Activated T-cell treated with anti-CD3 and anti-CD28 coated beads, Interleukin-2, amount 50 U/mL, for 72 hours (primary cell): ENCODE data around the gene CCL11. TPM values are rescaled to one million over a fixed set of nuclear protein-coding genes. Genes with fewer than 3 reads are reported as not detected.
A peak's percentile ranks its signal among the peaks of the same experiment; 100 is the strongest.

Experiments used
- ATAC-seq, 2 donors: fragments of 150-1000 bp; cut with Tn5 transposase; replicated peaks in 1 of 2; 2 replicates each; pipeline ENCODE4 v1.10.0; 2021; ENCODE audit warnings: moderate library complexity in 2 of 2, mild to moderate bottlenecking in 1 of 2
- DNase-seq, 2 donors: peaks; one replicate each; pipeline ENCODE4 v3.0.0; 2021 to 2022; ENCODE audit warnings: mixed read lengths in 1 of 2
- H3K27ac Mint-ChIP-seq: one replicate; pipeline ENCODE4 v1.8.0; 2022; ENCODE audit warnings: mild to moderate bottlenecking, moderate library complexity, mixed read lengths
- H3K27me3 Mint-ChIP-seq: one replicate; pipeline ENCODE4 v1.8.0; 2022; ENCODE audit warnings: low read depth, mixed read lengths
- H3K36me3 Mint-ChIP-seq, 2 donors: one replicate each; pipeline ENCODE4 v1.8.0; 2022; ENCODE audit warnings: mixed read lengths in 2 of 2, mild to moderate bottlenecking in 1 of 2; ENCODE audit not compliant: insufficient read depth in 2 of 2
- H3K4me1 Mint-ChIP-seq: one replicate; pipeline ENCODE4 v1.8.0; 2022; ENCODE audit warnings: low read depth, mixed read lengths
- H3K4me3 Mint-ChIP-seq, 2 donors: one replicate each; pipeline ENCODE4 v1.8.0; 2022; ENCODE audit warnings: mild to moderate bottlenecking in 2 of 2, mixed read lengths in 2 of 2, moderate library complexity in 2 of 2
- H3K9me3 Mint-ChIP-seq, 2 donors: one replicate each; pipeline ENCODE4 v1.8.0; 2022; ENCODE audit warnings: mixed read lengths in 2 of 2
- total RNA-seq, 2 donors: library from RNA; stranded (reverse); gene quantifications; one replicate each; pipeline ENCODE4 v1.2.3, GENCODE V29; 2022

CCL11 gene
- total RNA-seq, 2 donors from 2014 or later: not detected

DNA sequence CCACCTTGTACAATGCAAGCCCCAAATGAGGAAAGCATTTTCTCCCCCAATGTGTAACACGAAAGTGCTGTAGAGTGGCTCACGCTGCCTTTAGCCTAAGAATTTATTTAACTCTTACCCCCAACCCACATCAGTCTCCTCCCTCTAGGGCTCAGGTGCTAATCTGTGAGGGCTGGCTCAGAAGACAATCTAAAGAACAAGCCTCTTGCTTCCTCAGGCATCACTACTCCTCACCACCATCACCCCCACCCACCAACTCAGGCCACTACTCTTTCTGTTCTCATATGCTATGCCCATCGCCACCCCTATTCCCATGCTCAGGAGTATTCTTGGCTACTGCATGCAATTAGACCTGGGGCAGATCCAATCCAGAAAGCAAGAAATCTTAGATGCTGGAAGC lies 34.4 kb upstream of the CCL11 start:
- Mint-ChIP-seq H3K4me1 (peaks cover 5% of the 10 kb centered on the region), H3K4me3 (no peak overlapping the region), H3K9me3 (no peaks in the 10 kb centered on the region), H3K27ac (no peak overlapping the region), H3K36me3 (no peaks in the 10 kb centered on the region), H3K27me3 (peaks cover 45% of the 10 kb centered on the region)
- ATAC-seq (no peak), DNase-seq (no peak)

DNA sequence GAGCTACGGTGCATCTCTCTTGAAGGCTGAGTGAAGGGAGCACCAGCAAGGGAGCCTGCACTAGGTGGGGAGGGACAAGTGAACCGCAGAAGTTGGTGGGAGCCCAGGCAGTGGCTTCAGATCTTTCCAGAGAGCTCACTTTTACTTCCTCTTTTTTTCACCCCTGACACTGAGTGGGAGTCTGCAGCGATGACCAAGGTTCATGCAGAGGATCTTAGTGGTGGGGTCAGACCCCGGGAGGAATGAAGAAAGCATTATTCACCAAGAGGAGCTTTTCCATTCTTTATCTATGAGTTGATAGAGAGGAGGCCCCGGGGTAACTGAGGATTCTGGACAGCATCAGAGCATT lies 33.5 kb upstream of the CCL11 start:
- no peak overlapping the region for H3K27ac Mint-ChIP-seq
- H3K4me1 Mint-ChIP-seq: peaks cover 5% of the 10 kb centered on the region
- no peak overlapping the region for H3K4me3 Mint-ChIP-seq
- no peaks in the 10 kb centered on the region for H3K9me3 Mint-ChIP-seq
- peaks cover 51% of the 10 kb centered on the region for H3K27me3 Mint-ChIP-seq
- DNase-seq: no peak
- ATAC-seq: no peak
- no peaks in the 10 kb centered on the region for H3K36me3 Mint-ChIP-seq

DNA sequence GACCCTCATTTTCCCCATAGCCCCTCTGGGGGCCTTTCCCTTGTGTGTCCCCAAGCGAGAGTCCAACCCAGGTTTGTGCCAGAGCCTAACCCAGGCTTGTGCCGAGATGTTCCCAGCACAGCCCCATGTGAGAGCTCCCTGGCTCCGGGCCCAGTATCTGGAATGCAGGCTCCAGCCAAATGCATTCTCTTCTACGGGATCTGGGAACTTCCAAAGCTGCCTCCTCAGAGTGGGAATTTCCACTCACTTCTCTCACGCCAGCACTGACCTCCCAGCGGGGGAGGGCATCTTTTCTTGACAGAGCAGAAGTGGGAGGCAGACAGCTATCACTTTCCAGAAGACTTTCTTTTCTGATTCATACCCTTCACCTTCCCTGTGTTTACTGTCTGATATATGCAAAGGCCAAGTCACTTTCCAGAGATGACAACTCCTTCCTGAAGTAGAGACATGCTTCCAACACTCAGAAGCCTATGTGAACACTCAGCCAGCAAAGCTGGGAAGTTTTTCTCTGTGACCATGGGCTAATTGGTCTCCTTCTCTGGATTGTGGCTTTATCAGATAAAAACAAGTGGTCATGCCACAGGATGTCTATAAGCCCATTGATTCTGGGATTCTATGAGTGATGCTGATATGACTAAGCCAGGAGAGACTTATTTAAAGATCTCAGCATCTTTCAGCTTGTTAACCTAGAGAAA lies 33.0 kb upstream of the CCL11 start:
- Mint-ChIP-seq H3K27ac (no peak overlapping the region), H3K4me1 (peaks cover 5% of the 10 kb centered on the region), H3K36me3 (no peaks in the 10 kb centered on the region), H3K4me3 (no peak overlapping the region), H3K27me3 (peaks cover 56% of the 10 kb centered on the region), H3K9me3 (no peaks in the 10 kb centered on the region)
- ATAC-seq: peak; percentile 22 to 59
- no peak for DNase-seq

DNA sequence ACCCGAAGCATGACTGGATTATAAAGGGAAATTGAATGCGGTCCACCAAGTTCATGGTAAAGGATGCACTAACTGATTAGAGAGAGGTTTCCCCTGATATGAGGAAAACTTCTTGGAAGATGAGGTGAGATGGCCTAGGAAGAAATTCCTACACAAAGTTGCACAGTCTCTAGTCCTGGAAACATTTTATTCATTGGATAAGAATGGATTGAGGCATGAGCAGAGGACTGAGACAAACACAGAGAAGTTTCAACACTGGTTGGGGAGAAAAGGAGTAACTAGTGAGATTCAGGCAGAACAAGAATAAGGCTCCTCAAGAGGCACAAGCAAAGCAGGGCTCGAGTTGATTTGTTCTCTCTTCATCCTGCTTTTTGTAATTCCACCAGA lies 32.4 kb upstream of the CCL11 start:
- no peak overlapping the region for H3K27ac Mint-ChIP-seq
- H3K9me3 Mint-ChIP-seq: no peaks in the 10 kb centered on the region

DNA sequence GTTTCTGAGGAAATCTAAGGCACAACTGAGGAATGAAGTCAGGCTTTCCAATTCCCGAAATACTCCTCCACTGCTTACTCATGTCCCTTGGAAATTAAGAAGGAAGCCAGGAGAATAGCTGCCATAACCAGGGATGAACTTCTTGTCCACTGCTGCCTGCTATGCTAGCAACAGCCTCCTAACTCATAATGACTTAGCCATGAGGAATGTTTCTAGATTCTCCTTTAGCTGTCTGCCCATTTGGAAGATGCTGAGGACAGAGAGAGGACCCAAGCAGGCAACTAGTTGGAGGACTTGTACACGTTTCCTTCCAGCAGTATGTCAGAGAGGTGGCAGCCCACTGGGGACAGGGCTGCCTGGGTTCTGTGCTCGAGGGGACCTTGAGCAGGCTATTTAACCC lies 31.4 kb upstream of the CCL11 start:
- no peaks in the 10 kb centered on the region for H3K36me3 Mint-ChIP-seq
- H3K9me3 Mint-ChIP-seq: no peaks in the 10 kb centered on the region
- peaks cover 5% of the 10 kb centered on the region for H3K4me1 Mint-ChIP-seq
- peaks cover 71% of the 10 kb centered on the region for H3K27me3 Mint-ChIP-seq
- DNase-seq (no peak), ATAC-seq (no peak)
- no peak overlapping the region for H3K27ac Mint-ChIP-seq
- H3K4me3 Mint-ChIP-seq: no peak overlapping the region

More for the DNA sequence above, 32.4 kb upstream of the CCL11 start:
- no peak for ATAC-seq
- DNase-seq: no peak
- H3K27me3 Mint-ChIP-seq: peaks cover 61% of the 10 kb centered on the region
- peaks cover 5% of the 10 kb centered on the region for H3K4me1 Mint-ChIP-seq
- no peak overlapping the region for H3K4me3 Mint-ChIP-seq
- no peaks in the 10 kb centered on the region for H3K36me3 Mint-ChIP-seq

DNA sequence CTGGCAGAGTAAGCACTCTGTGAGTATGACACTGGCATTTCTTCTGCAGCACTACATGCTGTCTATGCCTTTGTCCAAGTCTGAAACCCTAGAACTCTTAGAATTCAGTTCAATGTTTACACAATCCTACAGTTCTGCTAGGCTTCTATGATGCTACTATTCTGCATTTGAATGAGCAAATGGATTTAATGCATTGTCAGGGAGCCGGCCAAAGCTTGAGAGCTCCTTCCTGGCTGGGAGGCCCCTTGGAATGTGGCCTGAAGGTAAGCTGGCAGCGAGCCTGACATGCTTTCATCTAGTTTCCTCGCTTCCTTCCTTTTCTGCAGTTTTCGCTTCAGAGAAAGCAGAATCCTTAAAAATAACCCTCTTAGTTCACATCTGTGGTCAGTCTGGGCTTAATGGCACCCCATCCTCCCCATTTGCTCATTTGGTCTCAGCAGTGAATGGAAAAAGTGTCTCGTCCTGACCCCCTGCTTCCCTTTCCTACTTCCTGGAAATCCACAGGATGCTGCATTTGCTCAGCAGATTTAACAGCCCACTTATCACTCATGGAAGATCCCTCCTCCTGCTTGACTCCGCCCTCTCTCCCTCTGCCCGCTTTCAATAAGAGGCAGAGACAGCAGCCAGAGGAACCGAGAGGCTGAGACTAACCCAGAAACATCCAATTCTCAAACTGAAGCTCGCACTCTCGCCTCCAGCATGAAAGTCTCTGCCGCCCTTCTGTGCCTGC lies 30.7 kb upstream of the CCL11 start, which contains the start of gene CCL2:
Gene CCL2 (plus strand): TSS at position 635 of the 730 bp plus-strand sequence. CDS start 65 bp downstream, at position 700.
- Mint-ChIP-seq H3K4me3 (no peak within 1 kb of the TSS), H3K27me3 (peaks cover 77% of the 10 kb centered on the region), H3K4me1 (peaks cover 5% of the 10 kb centered on the region), H3K9me3 (no peaks in the 10 kb centered on the region), H3K36me3 (no peaks in the 10 kb centered on the region), H3K27ac (no peak within 1 kb of the TSS)
- DNase-seq (no peak), ATAC-seq (no peak)

DNA sequence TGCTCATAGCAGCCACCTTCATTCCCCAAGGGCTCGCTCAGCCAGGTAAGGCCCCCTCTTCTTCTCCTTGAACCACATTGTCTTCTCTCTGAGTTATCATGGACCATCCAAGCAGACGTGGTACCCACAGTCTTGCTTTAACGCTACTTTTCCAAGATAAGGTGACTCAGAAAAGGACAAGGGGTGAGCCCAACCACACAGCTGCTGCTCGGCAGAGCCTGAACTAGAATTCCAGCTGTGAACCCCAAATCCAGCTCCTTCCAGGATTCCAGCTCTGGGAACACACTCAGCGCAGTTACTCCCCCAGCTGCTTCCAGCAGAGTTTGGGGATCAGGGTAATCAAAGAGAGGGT lies 30.2 kb upstream of the CCL11 start:
- Mint-ChIP-seq H3K9me3 (no peaks in the 10 kb centered on the region), H3K36me3 (no peaks in the 10 kb centered on the region), H3K4me3 (no peak overlapping the region), H3K4me1 (peaks cover 5% of the 10 kb centered on the region), H3K27ac (no peak overlapping the region), H3K27me3 (peaks cover 78% of the 10 kb centered on the region)
- DNase-seq: no peak
- ATAC-seq: no peak

DNA sequence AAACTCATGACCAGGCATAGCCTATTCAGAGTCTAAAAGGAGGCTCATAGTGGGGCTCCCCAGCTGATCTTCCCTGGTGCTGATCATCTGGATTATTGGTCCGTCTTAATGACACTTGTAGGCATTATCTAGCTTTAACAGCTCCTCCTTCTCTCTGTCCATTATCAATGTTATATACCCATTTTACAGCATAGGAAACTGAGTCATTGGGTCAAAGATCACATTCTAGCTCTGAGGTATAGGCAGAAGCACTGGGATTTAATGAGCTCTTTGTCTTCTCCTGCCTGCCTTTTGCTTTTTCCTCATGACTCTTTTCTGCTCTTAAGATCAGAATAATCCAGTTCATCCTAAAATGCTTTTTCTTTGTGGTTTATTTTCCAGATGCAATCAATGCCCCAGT lies 29.7 kb upstream of the CCL11 start:
- Mint-ChIP-seq H3K9me3 (no peaks in the 10 kb centered on the region), H3K4me3 (no peak overlapping the region), H3K27ac (no peak overlapping the region), H3K36me3 (no peaks in the 10 kb centered on the region), H3K4me1 (peaks cover 5% of the 10 kb centered on the region), H3K27me3 (peaks cover 78% of the 10 kb centered on the region)
- ATAC-seq (no peak), DNase-seq (no peak)

DNA sequence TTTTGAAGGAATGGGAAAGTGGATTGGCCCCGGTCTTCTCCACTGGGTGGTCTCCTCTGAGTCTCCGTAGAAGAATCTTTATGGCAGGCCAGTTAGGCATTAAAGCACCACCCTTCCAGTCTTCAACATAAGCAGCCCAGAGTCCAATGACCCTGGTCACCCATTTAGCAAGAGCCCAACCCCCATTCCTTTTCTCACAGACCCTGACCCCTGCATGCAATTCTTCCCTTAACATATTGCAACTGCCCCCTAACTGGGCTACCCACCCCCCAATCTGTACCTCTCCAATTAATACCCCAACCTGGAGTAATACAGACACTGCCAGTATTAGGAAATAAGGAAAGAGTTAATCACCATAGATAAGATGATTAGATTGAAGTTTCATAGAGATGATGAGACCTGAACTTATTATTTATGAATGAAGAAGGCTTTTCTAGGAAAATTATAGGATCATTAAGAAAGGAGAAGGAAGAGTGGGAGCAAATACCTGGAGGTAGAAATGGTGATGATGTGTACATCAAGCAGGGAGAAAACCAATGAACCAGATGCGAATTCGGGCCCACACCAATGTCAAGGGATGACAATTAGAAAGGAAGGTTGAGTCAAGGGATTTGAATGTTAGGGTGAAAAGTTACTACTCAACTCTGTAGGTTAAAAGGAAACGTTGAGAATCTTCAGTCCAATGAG lies 28.1 kb upstream of the CCL11 start:
- Mint-ChIP-seq H3K36me3 (no peaks in the 10 kb centered on the region), H3K4me1 (peaks cover 5% of the 10 kb centered on the region), H3K27me3 (peaks cover 81% of the 10 kb centered on the region), H3K27ac (no peak overlapping the region), H3K4me3 (no peak overlapping the region), H3K9me3 (no peaks in the 10 kb centered on the region)
- DNase-seq (no peak), ATAC-seq (no peak)

DNA sequence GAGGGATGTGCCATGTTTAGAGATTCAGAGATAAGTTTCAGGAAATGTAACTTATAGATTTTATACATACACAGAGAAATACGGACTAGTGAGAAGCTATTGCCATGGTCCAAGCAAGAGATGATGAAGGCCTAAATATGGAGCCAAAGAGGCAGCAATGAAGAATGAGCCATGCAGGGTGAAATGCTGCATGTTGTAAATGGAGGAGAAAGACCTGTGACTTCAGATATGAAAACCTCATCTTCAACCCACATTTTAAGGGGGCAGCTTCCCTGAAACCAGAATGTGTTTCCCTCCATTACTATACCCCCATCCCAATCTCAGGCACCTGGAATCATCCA lies 27.6 kb upstream of the CCL11 start:
- H3K27me3 Mint-ChIP-seq: peaks cover 78% of the 10 kb centered on the region

DNA sequence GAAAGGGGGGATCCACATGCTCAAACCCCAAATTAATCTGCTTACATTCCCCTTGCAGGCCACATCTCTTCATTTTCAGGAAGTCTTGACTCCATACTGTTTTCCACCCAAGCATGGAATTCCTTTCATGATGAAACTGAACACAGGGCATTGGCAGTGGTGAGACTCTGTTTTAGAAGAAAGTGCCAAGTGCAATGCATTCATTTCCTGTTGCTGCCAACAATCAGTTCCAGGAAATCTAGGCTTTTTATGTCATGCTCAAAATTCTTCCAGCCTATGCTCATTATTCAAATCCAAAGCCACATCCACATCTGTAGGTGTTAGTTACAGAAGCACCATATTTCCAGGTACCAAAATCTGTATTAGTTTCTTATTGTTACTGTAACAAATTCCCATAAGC lies 26.4 kb upstream of the CCL11 start:
- Mint-ChIP-seq H3K27me3 (peaks cover 66% of the 10 kb centered on the region), H3K4me1 (no peaks in the 10 kb centered on the region), H3K4me3 (no peak overlapping the region), H3K36me3 (no peaks in the 10 kb centered on the region), H3K27ac (no peak overlapping the region), H3K9me3 (no peaks in the 10 kb centered on the region)
- no peak for DNase-seq
- no peak for ATAC-seq

More for the DNA sequence above, 27.6 kb upstream of the CCL11 start:
- ATAC-seq: no peak
- H3K9me3 Mint-ChIP-seq: no peaks in the 10 kb centered on the region
- no peak for DNase-seq
- no peak overlapping the region for H3K4me3 Mint-ChIP-seq
- no peak overlapping the region for H3K27ac Mint-ChIP-seq
- H3K36me3 Mint-ChIP-seq: no peaks in the 10 kb centered on the region
- no peaks in the 10 kb centered on the region for H3K4me1 Mint-ChIP-seq

DNA sequence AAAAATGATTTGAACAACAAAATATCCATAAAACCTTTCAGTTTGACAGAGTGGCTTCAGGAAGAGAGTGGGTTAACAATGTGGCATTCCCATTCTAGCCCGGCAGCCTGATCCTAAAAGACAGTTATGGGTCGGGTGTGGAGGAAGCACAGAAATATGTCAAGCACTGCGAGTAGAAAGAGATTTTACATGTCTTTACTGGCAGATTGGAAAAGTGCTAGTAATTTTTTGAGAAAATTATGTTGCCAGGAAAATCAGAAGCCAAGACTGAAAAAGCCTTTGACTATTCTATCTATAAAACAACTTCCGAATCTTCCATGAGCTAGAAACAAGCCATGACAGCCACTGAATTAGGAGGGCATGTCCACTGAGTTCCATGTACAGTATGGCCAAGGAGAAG lies 24.7 kb upstream of the CCL11 start:
- DNase-seq (no peak), ATAC-seq (no peak)
- H3K36me3 Mint-ChIP-seq: no peaks in the 10 kb centered on the region
- peaks cover 60% of the 10 kb centered on the region for H3K27me3 Mint-ChIP-seq
- H3K4me1 Mint-ChIP-seq: no peaks in the 10 kb centered on the region
- no peak overlapping the region for H3K27ac Mint-ChIP-seq
- H3K9me3 Mint-ChIP-seq: no peaks in the 10 kb centered on the region
- no peak overlapping the region for H3K4me3 Mint-ChIP-seq

DNA sequence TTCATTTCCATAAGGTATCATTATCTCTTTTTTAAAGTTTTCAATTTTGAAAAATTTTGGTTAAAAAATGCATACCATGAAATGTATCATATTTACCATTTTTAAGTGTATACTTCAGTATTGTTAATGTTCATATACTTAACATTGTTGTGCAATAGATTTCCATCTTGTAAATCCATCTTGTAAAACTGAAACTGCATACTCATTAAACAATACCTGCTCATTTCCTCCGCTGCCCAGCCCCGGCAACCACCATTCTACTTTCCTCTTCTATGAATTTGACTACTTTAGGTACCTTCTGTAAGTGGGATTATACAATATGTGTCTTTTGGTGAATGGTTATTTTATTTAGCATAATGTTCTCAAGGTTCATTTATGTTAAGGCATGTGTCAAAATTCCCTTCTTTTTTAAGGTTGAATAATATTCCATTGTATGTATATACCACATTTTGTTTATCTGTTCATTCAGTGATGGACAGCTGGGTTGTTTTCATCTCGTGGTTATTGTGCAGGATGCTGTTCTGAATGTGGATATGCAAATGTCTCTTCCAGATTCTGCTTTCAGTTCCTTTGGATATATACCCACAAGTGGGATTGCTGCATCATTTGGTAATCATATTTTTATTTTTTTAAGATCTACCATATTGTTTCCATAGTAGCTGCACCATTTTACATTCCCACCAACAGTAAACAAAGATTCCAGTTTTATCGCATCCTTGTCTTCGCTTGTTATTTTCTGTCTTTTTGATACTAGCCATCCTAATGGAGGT lies 23.8 kb upstream of the CCL11 start:
- peak in 1 of 2 donors; percentile 66 for ATAC-seq
- H3K27me3 Mint-ChIP-seq: peaks cover 60% of the 10 kb centered on the region
- no peak overlapping the region for H3K4me3 Mint-ChIP-seq
- H3K9me3 Mint-ChIP-seq: no peaks in the 10 kb centered on the region
- peak in 1 of 2 donors; percentile 13 for DNase-seq
- no peaks in the 10 kb centered on the region for H3K4me1 Mint-ChIP-seq
- peak overlapping the region; percentile 0 for H3K27ac Mint-ChIP-seq
- H3K36me3 Mint-ChIP-seq: no peaks in the 10 kb centered on the region
